Measurements from ENCODE around the gene RGS3. TPM values are rescaled to one million over a fixed set of nuclear protein-coding genes. Genes with fewer than 3 reads are reported as not detected.

Gene RGS3
- total and polyA plus RNA-seq, 10 of the 15 experiments (the other 5 are each of a cell fraction or from before 2014, with no cell fraction given): 2.9 to 138 (median 28.8) TPM

DNA sequence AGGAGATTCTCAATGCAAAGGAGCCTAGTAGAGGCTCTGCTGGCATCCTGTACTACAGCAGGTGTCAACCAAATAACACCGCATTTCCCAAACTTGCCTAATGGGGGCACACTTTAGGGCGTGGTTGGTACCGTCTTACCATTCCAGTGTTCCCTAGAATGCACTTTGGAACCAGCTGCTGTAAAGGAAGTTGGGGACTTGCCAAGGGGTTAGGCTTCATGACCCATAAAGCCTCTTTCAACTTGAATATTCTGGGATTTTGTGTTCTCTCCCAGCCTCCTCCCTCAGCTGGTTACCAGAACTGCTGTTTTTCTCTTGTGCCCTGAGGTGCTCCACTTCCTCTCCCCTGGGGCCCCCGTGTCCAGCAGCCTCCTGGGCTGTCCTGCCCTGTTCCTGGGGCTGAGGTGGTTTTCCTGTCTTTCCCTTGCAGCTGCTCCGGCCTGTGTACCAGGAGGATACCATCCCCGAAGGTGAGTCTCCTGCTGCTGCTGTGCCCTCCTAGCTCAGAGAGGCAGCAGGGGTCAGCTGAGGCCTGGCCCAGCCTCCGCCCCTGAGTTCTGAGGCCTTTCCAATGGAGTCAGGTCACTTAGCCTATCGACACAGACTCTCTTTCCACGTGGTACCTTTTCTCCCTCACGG is 44.7 kb downstream of the RGS3 start:
- intact Hi-C loops (cut with micrococcal nuclease; ENCODE audit: unreplicated experiment) (no loop called here), in situ Hi-C loops (cut with MboI) (no loop called here)
- H3K27me3 ChIP-seq (replicated peaks in 1 of 2; ENCODE audit: control insufficient read depth in 2 of 2, insufficient read depth in 2 of 2, low read length in 1 of 2): no peaks in the 10 kb centered on the region
- WGBS (ENCODE audit: insufficient coverage, insufficient replicate concordance, low lambda C conversion rate, missing lambda C conversion rate): 55% methylated on average over 10 of the region's 10 CpGs
- peaks cover 24% of the 10 kb centered on the region for H3K4me1 ChIP-seq (ENCODE audit: control insufficient read depth, insufficient read depth, low read length)
- SMC1A ChIA-PET (ENCODE audit: uncharacterized antibody, unreplicated experiment): interaction anchor here (1.0 to 4.1 kb wide), 4 partner anchors 9 to 71 kb away, joined by 5 to 16 read pairs (median 5); no protein-coding TSS in a partner anchor
- H3K4me3 ChIP-seq: no peak overlapping the region
- no peaks in the 10 kb centered on the region for H3K79me2 ChIP-seq (ENCODE audit: control insufficient read depth, insufficient read depth, low read length)
- FAIRE-seq: no peak
- no peaks in the 10 kb centered on the region for H3K36me3 ChIP-seq (ENCODE audit: control insufficient read depth in 2 of 2, insufficient read depth in 2 of 2, low read length in 1 of 2)
- DNase-seq (ENCODE audit: low read depth, low spot score): no peak
- no TSS peak for BruUV-seq (replicated peaks)
- CTCF ChIA-PET: interaction anchor here (0.7 to 3.7 kb wide), 6 partner anchors 9 to 148 kb away, joined by 3 to 18 read pairs (median 4); no protein-coding TSS in a partner anchor
- H3K9ac ChIP-seq (ENCODE audit: control insufficient read depth, insufficient read depth, low read length): no peak overlapping the region
- TF ChIP-seq, protein P1, sequence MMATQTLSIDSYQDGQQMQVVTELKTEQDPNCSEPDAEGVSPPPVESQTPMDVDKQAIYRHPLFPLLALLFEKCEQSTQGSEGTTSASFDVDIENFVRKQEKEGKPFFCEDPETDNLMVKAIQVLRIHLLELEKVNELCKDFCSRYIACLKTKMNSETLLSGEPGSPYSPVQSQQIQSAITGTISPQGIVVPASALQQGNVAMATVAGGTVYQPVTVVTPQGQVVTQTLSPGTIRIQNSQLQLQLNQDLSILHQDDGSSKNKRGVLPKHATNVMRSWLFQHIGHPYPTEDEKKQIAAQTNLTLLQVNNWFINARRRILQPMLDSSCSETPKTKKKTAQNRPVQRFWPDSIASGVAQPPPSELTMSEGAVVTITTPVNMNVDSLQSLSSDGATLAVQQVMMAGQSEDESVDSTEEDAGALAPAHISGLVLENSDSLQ (IDR thresholded peaks at IDR 0.05): no peak
- TF ChIP-seq, protein P2, sequence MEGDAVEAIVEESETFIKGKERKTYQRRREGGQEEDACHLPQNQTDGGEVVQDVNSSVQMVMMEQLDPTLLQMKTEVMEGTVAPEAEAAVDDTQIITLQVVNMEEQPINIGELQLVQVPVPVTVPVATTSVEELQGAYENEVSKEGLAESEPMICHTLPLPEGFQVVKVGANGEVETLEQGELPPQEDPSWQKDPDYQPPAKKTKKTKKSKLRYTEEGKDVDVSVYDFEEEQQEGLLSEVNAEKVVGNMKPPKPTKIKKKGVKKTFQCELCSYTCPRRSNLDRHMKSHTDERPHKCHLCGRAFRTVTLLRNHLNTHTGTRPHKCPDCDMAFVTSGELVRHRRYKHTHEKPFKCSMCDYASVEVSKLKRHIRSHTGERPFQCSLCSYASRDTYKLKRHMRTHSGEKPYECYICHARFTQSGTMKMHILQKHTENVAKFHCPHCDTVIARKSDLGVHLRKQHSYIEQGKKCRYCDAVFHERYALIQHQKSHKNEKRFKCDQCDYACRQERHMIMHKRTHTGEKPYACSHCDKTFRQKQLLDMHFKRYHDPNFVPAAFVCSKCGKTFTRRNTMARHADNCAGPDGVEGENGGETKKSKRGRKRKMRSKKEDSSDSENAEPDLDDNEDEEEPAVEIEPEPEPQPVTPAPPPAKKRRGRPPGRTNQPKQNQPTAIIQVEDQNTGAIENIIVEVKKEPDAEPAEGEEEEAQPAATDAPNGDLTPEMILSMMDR (IDR thresholded peaks at IDR 0.05 in 2 of 3, conservative IDR thresholded peaks at IDR 0.05 in 1 of 3; ENCODE audit: control insufficient read depth in 2 of 3, extremely low read depth in 1 of 3, insufficient read depth in 1 of 3, low read depth in 3 of 3, low read length in 3 of 3): peak; percentile 10 to 43 (median 38); a peak in 2 of 6 replicates
- no peak overlapping the region for H3K27ac ChIP-seq (ENCODE audit: control insufficient read depth, insufficient read depth)
- H3K9me3 ChIP-seq (replicated peaks; ENCODE audit: control insufficient read depth, insufficient read depth, low read length): no peaks in the 10 kb centered on the region
- POLR2A ChIA-PET: interaction anchor here (1.1 kb wide), 1 partner anchor 19 kb away, joined by 3 read pairs; no protein-coding TSS in a partner anchor
- ATAC-seq: no peak
- H3K4me2 ChIP-seq (ENCODE audit: control insufficient read depth, insufficient read depth): no peak overlapping the region
- H4K20me1 ChIP-seq (ENCODE audit: control insufficient read depth, insufficient read depth): no peaks in the 10 kb centered on the region
- H2AFZ ChIP-seq (ENCODE audit: control insufficient read depth, low read depth, low read length): no peak overlapping the region
- RAD21 ChIA-PET (ENCODE audit: unreplicated experiment): interaction anchor here (1.0 to 1.2 kb wide), 4 partner anchors 9 to 62 kb away, joined by 3 to 4 read pairs (median 3); no protein-coding TSS in a partner anchor

Data from GM12878 (cell line).